ENCODE data around the gene UAP1L1.

- TF ChIP-seq, protein P1, sequence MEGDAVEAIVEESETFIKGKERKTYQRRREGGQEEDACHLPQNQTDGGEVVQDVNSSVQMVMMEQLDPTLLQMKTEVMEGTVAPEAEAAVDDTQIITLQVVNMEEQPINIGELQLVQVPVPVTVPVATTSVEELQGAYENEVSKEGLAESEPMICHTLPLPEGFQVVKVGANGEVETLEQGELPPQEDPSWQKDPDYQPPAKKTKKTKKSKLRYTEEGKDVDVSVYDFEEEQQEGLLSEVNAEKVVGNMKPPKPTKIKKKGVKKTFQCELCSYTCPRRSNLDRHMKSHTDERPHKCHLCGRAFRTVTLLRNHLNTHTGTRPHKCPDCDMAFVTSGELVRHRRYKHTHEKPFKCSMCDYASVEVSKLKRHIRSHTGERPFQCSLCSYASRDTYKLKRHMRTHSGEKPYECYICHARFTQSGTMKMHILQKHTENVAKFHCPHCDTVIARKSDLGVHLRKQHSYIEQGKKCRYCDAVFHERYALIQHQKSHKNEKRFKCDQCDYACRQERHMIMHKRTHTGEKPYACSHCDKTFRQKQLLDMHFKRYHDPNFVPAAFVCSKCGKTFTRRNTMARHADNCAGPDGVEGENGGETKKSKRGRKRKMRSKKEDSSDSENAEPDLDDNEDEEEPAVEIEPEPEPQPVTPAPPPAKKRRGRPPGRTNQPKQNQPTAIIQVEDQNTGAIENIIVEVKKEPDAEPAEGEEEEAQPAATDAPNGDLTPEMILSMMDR (IDR thresholded peaks at IDR 0.05) = no peak
- no peak for TF ChIP-seq POLR2A (IDR thresholded peaks at IDR 0.05)
Observed at GRCh38 chr9:137077758-137078693, 709 bp downstream of the UAP1L1 start.

Measured in breast epithelium (tissue), 3 donors.